ENCODE measurements around the gene MAML3.

MAML3 gene

DNA sequence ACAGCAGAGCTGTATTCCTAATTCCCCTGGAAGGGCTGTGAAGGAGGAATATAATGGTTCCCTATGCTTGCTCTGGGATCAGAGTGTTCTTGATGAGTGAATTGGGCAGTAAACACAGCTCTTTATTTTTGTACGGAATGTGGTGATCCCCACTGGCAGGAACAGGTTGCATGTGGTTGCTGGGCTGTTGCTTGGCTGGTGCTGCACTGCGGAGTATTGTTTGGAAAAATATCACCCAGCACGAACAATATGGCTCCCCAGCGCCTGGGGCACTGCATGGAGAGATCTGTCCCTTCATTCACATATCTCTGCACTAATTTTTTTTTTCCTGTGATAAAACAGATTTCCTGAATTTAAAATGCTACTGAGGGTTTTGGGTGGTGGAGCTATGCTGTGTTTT is 368.6 kb downstream of the MAML3 start:
- TF ChIP-seq, protein P1, sequence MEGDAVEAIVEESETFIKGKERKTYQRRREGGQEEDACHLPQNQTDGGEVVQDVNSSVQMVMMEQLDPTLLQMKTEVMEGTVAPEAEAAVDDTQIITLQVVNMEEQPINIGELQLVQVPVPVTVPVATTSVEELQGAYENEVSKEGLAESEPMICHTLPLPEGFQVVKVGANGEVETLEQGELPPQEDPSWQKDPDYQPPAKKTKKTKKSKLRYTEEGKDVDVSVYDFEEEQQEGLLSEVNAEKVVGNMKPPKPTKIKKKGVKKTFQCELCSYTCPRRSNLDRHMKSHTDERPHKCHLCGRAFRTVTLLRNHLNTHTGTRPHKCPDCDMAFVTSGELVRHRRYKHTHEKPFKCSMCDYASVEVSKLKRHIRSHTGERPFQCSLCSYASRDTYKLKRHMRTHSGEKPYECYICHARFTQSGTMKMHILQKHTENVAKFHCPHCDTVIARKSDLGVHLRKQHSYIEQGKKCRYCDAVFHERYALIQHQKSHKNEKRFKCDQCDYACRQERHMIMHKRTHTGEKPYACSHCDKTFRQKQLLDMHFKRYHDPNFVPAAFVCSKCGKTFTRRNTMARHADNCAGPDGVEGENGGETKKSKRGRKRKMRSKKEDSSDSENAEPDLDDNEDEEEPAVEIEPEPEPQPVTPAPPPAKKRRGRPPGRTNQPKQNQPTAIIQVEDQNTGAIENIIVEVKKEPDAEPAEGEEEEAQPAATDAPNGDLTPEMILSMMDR (IDR thresholded peaks at IDR 0.05; ENCODE audit: low read depth, low read length), result no peak
- no peak for DNase-seq
- Histone ChIP-seq H3K27me3 (no peaks in the 10 kb centered on the region), H3K4me3 (ENCODE audit: low read depth, low read length) (no peak overlapping the region), H3K9me3 (no peaks in the 10 kb centered on the region), H3K36me3 (no peaks in the 10 kb centered on the region; the same call in 1 of the 2 replicates), H3K4me1 (peaks cover 57% of the 10 kb centered on the region)

DNA sequence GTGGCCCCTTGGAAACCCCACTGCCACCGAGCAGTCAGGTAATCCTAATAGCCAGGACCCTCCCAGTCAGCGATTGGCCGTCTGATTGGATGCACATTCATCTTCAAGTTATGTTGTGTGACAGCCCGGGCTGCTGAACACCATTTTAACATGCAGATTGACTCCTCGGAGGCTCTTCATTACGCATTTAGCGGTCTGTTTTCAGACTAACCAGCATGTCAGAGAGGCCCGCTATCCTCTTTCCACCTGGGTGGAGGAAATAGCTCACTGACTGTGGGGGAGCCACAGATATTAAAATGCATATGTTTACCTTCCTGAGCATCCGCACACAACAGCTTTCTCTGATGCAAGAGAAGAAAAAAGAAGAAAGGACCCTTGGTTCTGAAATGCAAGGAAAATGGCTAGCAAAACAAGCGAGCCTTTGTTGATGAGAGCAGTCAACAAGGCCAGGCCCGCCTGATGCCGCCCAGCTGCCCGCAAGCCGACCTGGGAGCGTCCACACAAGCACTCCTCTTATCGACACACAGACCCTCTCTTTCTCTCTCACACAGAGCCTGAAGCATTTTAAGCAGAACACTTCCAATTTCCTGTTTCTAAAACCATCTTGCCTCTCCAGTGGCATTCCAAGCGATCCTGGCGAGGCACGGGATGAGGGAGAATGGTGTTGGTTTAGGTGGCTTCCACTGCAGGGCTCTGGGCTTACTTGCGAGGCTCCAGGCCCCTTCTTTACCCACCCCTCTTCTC is 370.1 kb downstream of the MAML3 start:
- Histone ChIP-seq H3K4me3 (ENCODE audit: low read depth, low read length) (no peak overlapping the region), H3K9me3 (no peaks in the 10 kb centered on the region), H3K4me1 (peaks cover 67% of the 10 kb centered on the region), H3K36me3 (no peaks in the 10 kb centered on the region; the same call in 1 of the 2 replicates), H3K27me3 (no peaks in the 10 kb centered on the region)
- peak; percentile 47 for DNase-seq
- TF ChIP-seq, protein P1 (IDR thresholded peaks at IDR 0.05; ENCODE audit: low read depth, low read length), result no peak

DNA sequence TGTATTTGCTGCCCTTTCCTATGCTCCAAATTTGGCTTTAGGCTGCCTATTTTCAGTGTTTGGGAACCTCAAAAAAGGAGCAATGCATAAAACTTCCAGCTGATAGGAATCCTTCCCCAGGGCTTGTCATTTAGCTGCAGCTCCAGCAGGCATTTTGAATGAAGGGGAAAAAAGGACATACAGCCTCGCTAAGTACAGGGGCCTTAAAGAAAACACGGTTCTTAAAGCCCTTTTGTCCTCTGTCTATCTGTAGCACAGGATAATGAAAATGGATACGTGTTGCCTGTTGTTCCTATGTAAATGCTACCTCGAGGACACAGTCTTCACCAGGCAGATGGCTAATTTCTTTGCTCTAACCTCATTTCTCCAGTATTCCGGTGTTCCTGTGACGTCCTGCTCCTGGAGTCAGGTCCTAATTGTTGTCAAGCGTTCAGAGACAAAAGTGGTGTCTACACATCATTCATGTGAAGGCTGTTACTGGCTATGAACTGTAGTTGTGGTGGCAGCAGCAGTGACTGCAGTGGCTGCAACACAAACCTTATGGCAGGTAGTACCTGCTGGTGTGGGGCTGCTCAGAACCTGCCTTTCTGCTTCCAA is 371.0 kb downstream of the MAML3 start:
- no peak for DNase-seq

DNA sequence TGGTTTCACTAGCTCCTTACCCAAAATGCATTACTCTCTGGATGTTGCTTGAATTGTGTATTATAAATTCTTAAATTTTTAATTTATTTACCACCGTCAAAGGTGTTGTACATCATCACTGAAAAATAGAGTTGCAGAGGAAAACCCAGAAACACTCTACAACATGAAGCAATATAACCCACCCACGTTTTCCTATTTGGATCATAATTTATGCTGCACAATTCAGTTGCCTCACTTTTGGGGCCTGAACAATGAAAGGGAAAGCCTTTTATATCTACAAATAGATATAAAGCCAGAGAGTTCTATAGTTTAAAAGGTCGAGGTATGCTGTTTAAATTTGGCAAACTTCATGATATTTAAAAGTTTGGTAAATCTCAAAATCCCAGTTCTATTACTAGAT is 372.9 kb downstream of the MAML3 start:
- Histone ChIP-seq H3K4me3 (ENCODE audit: low read depth, low read length) (no peak overlapping the region), H3K9me3 (no peaks in the 10 kb centered on the region), H3K27me3 (no peaks in the 10 kb centered on the region), H3K4me1 (peaks cover 63% of the 10 kb centered on the region), H3K36me3 (no peaks in the 10 kb centered on the region; the same call in 1 of the 2 replicates)
- TF ChIP-seq, protein P1 (IDR thresholded peaks at IDR 0.05; ENCODE audit: low read depth, low read length), result no peak
- DNase-seq, result no peak

More for the DNA sequence above, 371.0 kb downstream of the MAML3 start:
- Histone ChIP-seq H3K36me3 (no peaks in the 10 kb centered on the region; the same call in 1 of the 2 replicates), H3K4me3 (ENCODE audit: low read depth, low read length) (no peak overlapping the region), H3K27me3 (no peaks in the 10 kb centered on the region), H3K4me1 (peaks cover 68% of the 10 kb centered on the region), H3K9me3 (no peaks in the 10 kb centered on the region)
- TF ChIP-seq, protein P1 (IDR thresholded peaks at IDR 0.05; ENCODE audit: low read depth, low read length), result no peak

DNA sequence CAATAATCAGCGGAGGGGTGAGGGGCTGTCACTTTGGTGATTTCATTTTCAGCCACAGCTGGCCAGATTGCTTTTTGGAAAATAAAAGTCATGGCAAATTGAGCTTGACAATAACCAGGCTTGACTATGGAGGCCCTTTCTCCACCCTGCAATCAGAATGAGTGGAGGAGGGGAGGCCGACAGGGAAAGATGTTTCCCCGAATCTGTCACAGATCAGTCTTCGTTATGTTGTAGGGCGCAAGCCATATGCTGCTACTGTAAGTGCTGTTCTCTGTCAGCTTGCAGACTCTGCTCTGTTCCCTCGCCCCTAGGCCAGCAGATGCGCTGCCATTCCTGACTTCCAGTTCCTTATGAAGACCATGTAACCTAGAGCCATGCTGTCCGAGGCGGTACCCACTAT is 374.3 kb downstream of the MAML3 start:
- Histone ChIP-seq H3K9me3 (no peaks in the 10 kb centered on the region), H3K4me3 (ENCODE audit: low read depth, low read length) (no peak overlapping the region), H3K27me3 (no peaks in the 10 kb centered on the region), H3K4me1 (peaks cover 63% of the 10 kb centered on the region), H3K36me3 (no peaks in the 10 kb centered on the region; the same call in 1 of the 2 replicates)
- TF ChIP-seq, protein P1 (IDR thresholded peaks at IDR 0.05; ENCODE audit: low read depth, low read length), result no peak
- peak; percentile 92 for DNase-seq

DNA sequence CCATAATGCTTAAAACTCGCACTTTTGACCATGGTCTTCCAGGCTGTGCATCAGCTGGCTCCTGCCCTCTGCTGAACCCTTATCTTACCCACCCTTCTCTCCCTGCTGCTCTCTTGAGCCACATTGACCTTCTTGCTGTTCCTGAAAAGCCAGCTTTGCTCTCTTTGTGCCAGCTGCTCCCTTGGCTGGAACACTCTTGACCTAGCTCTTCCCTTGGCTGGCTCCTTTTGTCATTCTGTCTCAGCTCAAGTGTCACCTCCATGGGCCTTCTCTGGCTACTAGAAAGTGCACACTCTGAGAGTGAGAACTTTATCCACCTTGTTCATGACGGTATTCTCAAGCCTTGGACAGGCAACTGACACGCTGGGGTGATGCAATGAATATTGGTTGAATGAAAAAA is 376.2 kb downstream of the MAML3 start:
- H3K4me3 ChIP-seq (ENCODE audit: low read depth, low read length), result no peak overlapping the region
- H3K4me1 ChIP-seq, result peaks cover 53% of the 10 kb centered on the region
- no peaks in the 10 kb centered on the region for H3K27me3 ChIP-seq
- H3K9me3 ChIP-seq, result no peaks in the 10 kb centered on the region
- no peak for DNase-seq
- TF ChIP-seq, protein P1 (IDR thresholded peaks at IDR 0.05; ENCODE audit: low read depth, low read length), result no peak
- H3K36me3 ChIP-seq, result no peaks in the 10 kb centered on the region

All from BE2C (cell line).